BLaER1 treated with 17β-estradiol and CSF1 and Interleukin-3, amounts not matched to agents 10 nM and 100 nM (cell line): Measurements from ENCODE around the gene SLC39A11.

Experiments used
- H3K27ac ChIP-seq, 11 experiments: shearing (Covaris generic); formaldehyde crosslinking; 2 replicates each; pipeline ENCODE4 v1.8.1; 2022
- H3K27me3 ChIP-seq, 11 experiments: shearing (Covaris generic); formaldehyde crosslinking; 2 replicates each; pipeline ENCODE4 v1.8.1; 2022
- H3K36me3 ChIP-seq, 11 experiments: shearing (Covaris generic); formaldehyde crosslinking; 2 replicates each; pipeline ENCODE4 v1.8.1; 2022
- H3K4me1 ChIP-seq, 10 experiments: shearing (Covaris generic); formaldehyde crosslinking; 2 replicates each; pipeline ENCODE4 v1.8.1; 2022
- H3K4me2 ChIP-seq, 11 experiments: shearing (Covaris generic); formaldehyde crosslinking; 2 replicates each; pipeline ENCODE4 v1.8.1; 2022
- H3K4me3 ChIP-seq, 10 experiments: shearing (Covaris generic); formaldehyde crosslinking; 2 replicates each; pipeline ENCODE4 v1.8.1; 2022
- H3K9ac ChIP-seq, 11 experiments: shearing (Covaris generic); formaldehyde crosslinking; 2 replicates each; pipeline ENCODE4 v1.8.1; 2022
- H3K9me3 ChIP-seq, 11 experiments: shearing (Covaris generic); formaldehyde crosslinking; replicated peaks in 1 of 11; 2 replicates each; pipeline ENCODE4 v1.8.1; 2022
- H4K20me1 ChIP-seq, 11 experiments: shearing (Covaris generic); formaldehyde crosslinking; 2 replicates each; pipeline ENCODE4 v1.8.1; 2022
- Cebpa-rat ChIP-seq, 11 experiments: shearing (Covaris generic); IDR thresholded peaks; 2 replicates each; pipeline ENCODE4 v1.8.1; 2022

SLC39A11 gene

DNA sequence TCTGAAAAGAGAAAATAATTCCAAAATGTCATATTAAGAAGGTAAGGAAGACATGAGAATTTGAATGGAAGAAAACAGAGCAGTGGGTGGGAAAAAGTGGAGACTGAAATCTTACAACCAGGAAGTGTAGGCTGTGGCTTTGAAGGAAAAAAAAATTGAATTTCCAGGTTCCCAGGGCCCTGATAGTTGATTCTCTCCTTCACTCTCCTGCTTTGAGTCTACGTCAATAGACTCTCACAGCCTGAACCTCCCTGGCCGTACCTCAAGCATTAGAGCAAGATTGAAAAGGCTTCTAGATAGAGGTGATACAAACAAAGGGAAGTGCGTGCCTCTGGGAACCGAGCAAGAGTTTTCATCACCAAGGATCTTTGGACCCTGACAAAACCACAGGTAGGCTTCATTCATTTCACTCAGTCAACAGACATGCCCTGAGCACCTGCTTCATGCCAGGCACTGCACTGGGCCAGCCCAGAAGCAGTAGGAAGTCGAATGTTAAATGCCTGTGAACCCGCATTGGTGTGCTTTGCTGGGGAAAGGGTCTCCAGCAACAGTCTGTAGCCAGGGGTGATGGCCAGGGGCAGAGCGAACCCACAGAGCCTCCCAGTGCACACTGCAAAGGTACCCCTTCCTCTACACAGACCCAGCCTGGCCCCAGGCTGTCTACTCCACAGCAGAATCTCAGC is 163.9 kb downstream of the SLC39A11 start:
- Histone ChIP-seq H3K27ac (no peak overlapping the region), H3K27me3 (no peaks in the 10 kb centered on the region), H3K4me2 (no peak overlapping the region), H3K9ac (no peak overlapping the region), H3K4me1 (peaks cover 11 to 28% (median 19%) of the 10 kb centered on the region in 10 experiments), H3K36me3 (peaks cover 0 to 11% (median 0%) of the 10 kb centered on the region in 11 experiments; a peak in 5 of 22 replicates), H3K9me3 (0 out of 22 replicates have a peak, but pooled peaks cover 0 to under 1% (median 0%) of the 10 kb centered on the region in 11 experiments), H3K4me3 (no peak overlapping the region), H4K20me1 (peaks cover 0 to 3% (median 0%) of the 10 kb centered on the region in 11 experiments; a peak in 1 of 22 replicates)
- no peak for TF ChIP-seq Cebpa-rat (IDR thresholded peaks at IDR 0.05)

DNA sequence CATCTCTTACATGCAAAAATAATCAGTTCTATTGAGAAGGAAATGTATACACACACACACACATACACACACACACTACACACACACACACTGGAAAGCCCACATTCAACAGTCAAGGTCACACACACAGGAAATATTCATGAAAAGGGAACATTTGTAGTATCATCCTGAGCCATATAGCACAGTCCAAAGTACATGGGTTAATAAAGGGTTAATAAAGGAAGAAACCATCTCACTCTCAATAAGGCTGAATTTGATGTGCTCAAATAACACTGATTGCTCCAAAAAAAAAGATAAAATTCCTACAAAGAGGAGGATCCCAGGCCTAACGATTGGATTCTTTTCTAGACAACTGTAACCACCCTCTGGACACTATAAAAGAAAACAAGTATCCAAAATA is 164.7 kb downstream of the SLC39A11 start:
- TF ChIP-seq Cebpa-rat (IDR thresholded peaks at IDR 0.05): no peak
- Histone ChIP-seq H3K9ac (no peak overlapping the region), H3K4me3 (no peak overlapping the region), H3K4me1 (peaks cover 11 to 25% (median 19%) of the 10 kb centered on the region in 10 experiments), H3K36me3 (peaks cover 0 to 18% (median 0%) of the 10 kb centered on the region in 11 experiments; a peak in 6 of 22 replicates), H3K4me2 (no peak overlapping the region), H3K27ac (no peak overlapping the region), H3K27me3 (no peaks in the 10 kb centered on the region), H4K20me1 (peaks cover 0 to 3% (median 0%) of the 10 kb centered on the region in 11 experiments; a peak in 1 of 22 replicates), H3K9me3 (no peaks in the 10 kb centered on the region)

DNA sequence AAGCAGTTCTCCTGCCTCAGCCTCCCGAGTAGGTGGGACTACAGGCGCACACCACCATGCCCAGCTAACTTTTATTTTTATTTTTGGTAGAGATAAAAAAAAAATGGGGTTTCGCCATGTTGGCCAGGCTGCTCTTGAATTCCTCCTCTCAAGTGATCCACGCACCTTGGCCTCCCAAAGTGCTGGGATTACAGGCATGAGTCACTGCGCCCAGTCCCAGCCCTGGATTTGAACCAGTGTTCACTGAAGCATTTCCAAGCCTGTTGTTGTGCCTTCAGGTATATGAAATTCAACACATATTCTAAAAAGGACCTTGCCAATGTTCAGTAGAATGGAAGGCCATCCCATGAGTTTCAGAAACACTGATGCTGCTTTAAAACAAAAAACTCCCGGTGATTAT is 165.3 kb downstream of the SLC39A11 start:
- H3K9me3 ChIP-seq: no peaks in the 10 kb centered on the region
- H3K36me3 ChIP-seq: peaks cover 0 to 18% (median 0%) of the 10 kb centered on the region in 11 experiments; a peak in 6 of 22 replicates
- TF ChIP-seq Cebpa-rat (IDR thresholded peaks at IDR 0.05): no peak
- peaks cover 0 to 3% (median 0%) of the 10 kb centered on the region in 11 experiments; a peak in 1 of 22 replicates for H4K20me1 ChIP-seq
- no peaks in the 10 kb centered on the region for H3K27me3 ChIP-seq
- H3K4me2 ChIP-seq: no peak overlapping the region
- no peak overlapping the region for H3K4me3 ChIP-seq
- no peak overlapping the region for H3K27ac ChIP-seq
- no peak overlapping the region for H3K9ac ChIP-seq
- H3K4me1 ChIP-seq: peaks cover 11 to 28% (median 25%) of the 10 kb centered on the region in 10 experiments

DNA sequence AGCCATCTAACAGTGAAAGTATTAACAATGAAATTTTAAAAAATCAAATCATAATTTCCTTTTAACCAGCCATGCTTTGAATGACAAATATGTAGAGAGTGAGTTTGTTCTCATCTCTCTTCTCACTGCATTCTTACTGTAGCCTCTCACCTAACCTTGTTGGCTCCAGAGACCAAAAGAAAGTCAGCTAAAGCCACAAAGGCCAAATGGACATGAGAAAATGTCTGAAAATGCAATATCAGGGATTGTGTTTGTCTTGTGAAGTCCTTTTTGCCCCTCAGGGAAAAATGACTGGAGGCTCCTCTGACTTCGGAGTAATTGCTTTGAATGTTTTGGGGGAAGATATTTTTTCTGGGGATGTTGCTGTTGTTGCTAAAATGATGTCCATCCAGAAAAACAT is 166.3 kb downstream of the SLC39A11 start:
- Histone ChIP-seq H3K9ac (no peak overlapping the region), H3K4me3 (no peak overlapping the region), H3K27ac (no peak overlapping the region), H3K9me3 (no peaks in the 10 kb centered on the region), H3K36me3 (peaks cover 0 to 18% (median 0%) of the 10 kb centered on the region in 11 experiments; a peak in 6 of 22 replicates), H3K27me3 (no peaks in the 10 kb centered on the region), H3K4me1 (peaks cover 2 to 28% (median 24%) of the 10 kb centered on the region in 10 experiments), H4K20me1 (peaks cover 0 to 3% (median 0%) of the 10 kb centered on the region in 11 experiments; a peak in 1 of 22 replicates), H3K4me2 (no peak overlapping the region)
- no peak for TF ChIP-seq Cebpa-rat (IDR thresholded peaks at IDR 0.05)

DNA sequence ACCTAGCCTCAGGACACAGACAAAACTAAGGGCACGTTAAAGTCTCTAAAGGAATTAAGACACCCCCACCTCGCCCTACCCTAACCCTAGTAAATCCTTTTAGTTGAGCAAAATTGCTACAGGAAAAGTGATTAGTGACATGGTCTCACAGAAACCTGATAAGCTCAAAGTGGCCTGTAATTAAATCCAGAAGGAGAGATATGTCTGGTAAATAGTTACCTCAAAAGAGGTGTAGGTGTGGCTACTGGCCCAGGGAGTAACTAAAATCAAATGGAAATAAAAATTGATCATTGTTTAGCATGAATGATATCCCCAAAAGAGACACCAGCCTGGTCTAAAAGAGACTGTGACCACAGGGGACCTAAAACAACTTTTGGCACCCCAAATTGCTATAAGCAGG is 168.3 kb downstream of the SLC39A11 start:
- TF ChIP-seq Cebpa-rat (IDR thresholded peaks at IDR 0.05): no peak
- H3K4me1 ChIP-seq: peaks cover 0 to 21% (median 17%) of the 10 kb centered on the region in 10 experiments; a peak in 14 of 20 replicates
- no peak overlapping the region for H3K27ac ChIP-seq

DNA sequence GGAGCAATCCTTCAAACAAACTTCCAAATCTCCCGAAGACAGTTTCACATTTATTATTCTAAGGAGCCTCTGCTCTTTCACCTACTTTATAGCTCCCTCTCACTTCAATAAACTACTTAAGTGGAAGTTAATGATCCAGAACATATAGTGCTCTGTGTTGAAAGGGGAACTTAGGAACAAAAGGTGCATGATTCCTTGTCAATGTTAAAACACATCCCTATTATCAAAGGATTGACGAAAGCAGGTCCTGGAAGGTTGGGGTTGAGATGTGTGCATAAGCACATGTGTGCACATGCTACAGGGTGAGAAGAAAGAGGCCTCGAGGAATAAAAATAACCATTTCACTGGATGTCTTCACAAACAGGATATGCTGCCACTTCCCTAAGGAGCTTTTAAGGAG is 170.3 kb downstream of the SLC39A11 start:
- Histone ChIP-seq H3K36me3 (peaks cover 0 to 32% (median 11%) of the 10 kb centered on the region in 11 experiments; a peak in 9 of 22 replicates), H4K20me1 (no peaks in the 10 kb centered on the region), H3K4me1 (peaks cover 0 to 21% (median 17%) of the 10 kb centered on the region in 10 experiments; a peak in 14 of 20 replicates), H3K27ac (no peak overlapping the region), H3K4me3 (no peak overlapping the region), H3K9me3 (peaks cover 0 to 18% (median 7%) of the 10 kb centered on the region in 11 experiments; a peak in 13 of 22 replicates), H3K4me2 (peak overlapping the region in 7 of 11 experiments; percentile 13 to 40 (median 23); a peak in 8 of 22 replicates), H3K9ac (no peak overlapping the region), H3K27me3 (no peaks in the 10 kb centered on the region)
- TF ChIP-seq Cebpa-rat (IDR thresholded peaks at IDR 0.05): no peak

More for the DNA sequence above, 168.3 kb downstream of the SLC39A11 start:
- peaks cover 0 to 24% (median 0%) of the 10 kb centered on the region in 11 experiments; a peak in 6 of 22 replicates for H3K36me3 ChIP-seq
- H3K4me3 ChIP-seq: no peak overlapping the region
- 0 out of 22 replicates have a peak, but pooled peaks cover 0 to 5% (median 0%) of the 10 kb centered on the region in 11 experiments for H3K9me3 ChIP-seq
- no peak overlapping the region for H3K9ac ChIP-seq
- no peaks in the 10 kb centered on the region for H4K20me1 ChIP-seq
- no peak overlapping the region for H3K4me2 ChIP-seq
- H3K27me3 ChIP-seq: no peaks in the 10 kb centered on the region

DNA sequence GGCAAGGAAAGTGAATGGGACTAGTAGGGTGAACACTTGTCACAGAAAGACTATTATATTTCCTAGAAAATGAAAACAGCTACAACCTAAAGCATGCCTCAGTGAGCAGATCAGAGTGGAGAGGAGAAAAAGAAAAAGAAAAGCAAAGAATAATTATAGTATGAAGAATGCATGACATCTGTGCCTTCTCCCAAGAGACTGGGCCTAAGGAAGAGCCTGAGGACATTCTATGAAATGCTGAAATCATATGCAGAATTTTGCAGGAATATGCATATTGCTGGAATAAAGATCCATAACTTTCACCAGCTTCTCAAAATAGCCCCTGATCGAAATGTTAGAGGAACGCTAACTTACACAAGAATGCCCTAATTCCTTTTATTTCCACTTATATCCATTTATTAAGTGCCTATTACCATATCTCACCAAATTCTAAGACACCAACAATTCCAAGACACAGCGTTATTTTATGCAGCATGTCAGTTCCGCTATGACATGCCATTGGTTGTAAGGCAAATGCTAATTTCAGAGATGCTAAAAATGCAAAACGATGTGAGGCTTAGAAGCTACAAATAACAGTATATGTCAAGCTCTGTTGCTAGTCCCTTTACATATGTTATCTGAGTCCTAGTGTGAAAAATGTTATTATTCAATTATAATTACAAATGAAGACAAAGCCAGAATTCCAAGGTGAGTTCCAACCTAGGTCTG is 171.0 kb downstream of the SLC39A11 start:
- Histone ChIP-seq H3K4me3 (no peak overlapping the region), H3K4me2 (peak overlapping the region in 5 of 11 experiments; percentile 13 to 43 (median 28); a peak in 7 of 22 replicates), H3K9me3 (peaks cover 0 to 25% (median 10%) of the 10 kb centered on the region in 11 experiments; a peak in 13 of 22 replicates), H3K27ac (no peak overlapping the region), H3K9ac (no peak overlapping the region), H3K36me3 (peaks cover 0 to 35% (median 15%) of the 10 kb centered on the region in 11 experiments; a peak in 11 of 22 replicates), H3K27me3 (no peaks in the 10 kb centered on the region), H4K20me1 (no peaks in the 10 kb centered on the region), H3K4me1 (peaks cover 0 to 24% (median 17%) of the 10 kb centered on the region in 10 experiments; a peak in 14 of 20 replicates)
- TF ChIP-seq Cebpa-rat (IDR thresholded peaks at IDR 0.05): no peak

DNA sequence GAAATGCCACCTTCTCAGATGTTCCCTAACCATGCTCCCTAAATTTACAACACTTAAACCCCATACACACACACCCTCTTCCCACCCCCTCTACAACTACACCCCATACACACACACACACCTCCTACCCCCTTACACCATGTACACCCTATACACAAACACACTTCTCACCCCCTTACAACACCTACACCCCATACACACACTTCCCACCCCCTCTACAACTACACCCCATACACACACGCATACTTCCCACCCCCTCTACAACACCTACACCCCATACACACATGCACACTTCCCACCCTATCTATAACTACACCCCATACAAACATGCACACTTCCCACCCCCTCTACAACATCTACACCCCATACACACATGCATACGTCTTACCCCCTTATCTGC is 172.0 kb downstream of the SLC39A11 start:
- H3K4me1 ChIP-seq: peaks cover 0 to 24% (median 17%) of the 10 kb centered on the region in 10 experiments; a peak in 14 of 20 replicates
- H3K27ac ChIP-seq: no peak overlapping the region
- no peak overlapping the region for H3K4me2 ChIP-seq
- TF ChIP-seq Cebpa-rat (IDR thresholded peaks at IDR 0.05): no peak
- H3K9ac ChIP-seq: no peak overlapping the region
- H3K36me3 ChIP-seq: peaks cover 0 to 38% (median 14%) of the 10 kb centered on the region in 11 experiments; a peak in 11 of 22 replicates
- H4K20me1 ChIP-seq: no peaks in the 10 kb centered on the region
- peaks cover 0 to 27% (median 10%) of the 10 kb centered on the region in 11 experiments; a peak in 13 of 22 replicates for H3K9me3 ChIP-seq
- H3K4me3 ChIP-seq: no peak overlapping the region
- no peaks in the 10 kb centered on the region for H3K27me3 ChIP-seq
